GM18870 (cell line): Measurements from ENCODE around the gene CAPZB.

Experiments used
- ATAC-seq: cut with Tn5 transposase; IDR thresholded peaks from one replicate; pipeline ENCODE4 v1.9.1; 2021; ENCODE audit warnings: moderate library complexity; ENCODE audit not compliant: unreplicated experiment

CAPZB gene

DNA sequence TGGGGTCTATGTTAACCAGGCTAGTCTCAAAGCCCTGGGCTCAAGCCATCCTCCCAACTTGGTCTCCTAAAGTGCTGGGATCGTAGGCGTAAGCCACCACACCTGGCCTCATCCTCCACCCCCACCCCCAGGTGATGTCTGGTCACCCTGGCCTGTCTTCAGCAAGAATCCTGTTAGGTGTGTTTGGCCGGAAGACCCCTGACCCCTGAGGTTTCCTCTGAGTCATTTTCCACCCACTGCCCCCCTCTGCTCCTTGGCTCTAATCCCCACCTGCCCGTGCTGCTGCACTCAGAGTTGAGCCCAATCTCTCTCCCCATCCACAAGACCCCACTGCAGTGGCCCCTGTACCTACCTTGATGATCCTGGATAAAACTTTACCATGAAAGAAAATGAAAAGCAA lies 148.1 kb downstream of the CAPZB start:
- no peak for ATAC-seq

GRCh38 chr1:19336543-19336942 lies 148.8 kb downstream of the CAPZB start:
- no peak for ATAC-seq

DNA sequence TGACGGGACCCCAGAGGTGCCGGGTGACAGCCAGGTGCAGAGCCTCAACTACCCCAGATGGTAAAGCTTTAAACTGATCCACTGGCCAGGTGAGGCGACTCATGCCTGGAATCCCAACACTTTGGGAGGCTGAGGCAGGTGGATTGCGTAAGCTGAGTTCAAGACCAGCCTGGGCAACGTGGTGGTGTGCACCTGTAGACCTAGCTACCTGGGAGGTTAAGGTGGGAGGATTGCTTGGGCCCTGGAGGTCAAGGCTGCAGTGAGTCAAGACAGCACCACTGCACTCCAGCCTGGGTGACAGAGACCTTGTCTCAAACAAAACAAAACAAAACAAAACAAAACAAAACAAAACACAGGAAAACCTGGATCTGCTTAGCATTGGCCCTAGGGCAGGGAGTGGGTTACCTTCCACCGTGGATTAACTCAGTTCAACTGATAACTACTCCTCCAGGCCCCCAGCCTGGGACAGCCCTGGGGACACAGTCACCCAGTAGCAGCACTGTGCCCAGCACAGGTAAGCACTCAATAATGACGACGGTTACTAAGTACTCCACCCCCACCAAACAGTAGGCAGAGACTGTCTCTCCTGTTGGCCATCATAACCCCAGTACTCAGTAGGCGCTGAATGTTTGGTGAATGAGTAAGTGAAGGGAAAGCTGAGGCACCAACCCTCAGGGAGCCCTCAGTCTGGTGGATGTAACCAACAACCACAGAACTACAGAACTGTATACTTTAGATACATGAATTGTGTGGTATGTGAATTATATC lies 151.6 kb downstream of the CAPZB start:
- no peak for ATAC-seq

- ATAC-seq = no peak
These were observed 152.5 kb downstream of the CAPZB start for GRCh38 chr1:19332832-19333231.

GRCh38 chr1:19331262-19331878 lies 154.0 kb downstream of the CAPZB start:
- ATAC-seq = no peak

- no peak for ATAC-seq
These were observed 154.7 kb downstream of the CAPZB start for GRCh38 chr1:19330449-19331135.

GRCh38 chr1:19329611-19330010 lies 155.7 kb downstream of the CAPZB start:
- no peak for ATAC-seq

DNA sequence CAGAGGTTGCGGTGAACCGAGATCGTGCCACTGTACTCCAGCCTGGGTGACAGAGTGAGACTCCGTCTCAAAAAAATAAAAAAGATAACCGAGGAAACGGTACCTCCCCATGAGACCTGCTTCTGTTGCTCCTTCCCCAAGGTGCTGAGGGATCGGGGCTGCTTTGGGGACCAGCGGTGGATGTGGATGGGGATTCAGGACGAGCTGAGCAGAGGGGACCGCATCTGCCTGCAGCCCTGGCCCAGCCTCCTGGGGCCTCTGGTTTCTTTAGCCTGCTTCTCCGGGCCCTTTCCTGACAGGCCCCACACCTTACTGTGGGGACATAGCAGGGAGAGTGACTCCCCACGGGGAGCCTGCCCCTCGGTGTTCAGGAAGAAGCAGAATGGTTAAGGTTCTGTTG lies 156.2 kb downstream of the CAPZB start:
- ATAC-seq = no peak

DNA sequence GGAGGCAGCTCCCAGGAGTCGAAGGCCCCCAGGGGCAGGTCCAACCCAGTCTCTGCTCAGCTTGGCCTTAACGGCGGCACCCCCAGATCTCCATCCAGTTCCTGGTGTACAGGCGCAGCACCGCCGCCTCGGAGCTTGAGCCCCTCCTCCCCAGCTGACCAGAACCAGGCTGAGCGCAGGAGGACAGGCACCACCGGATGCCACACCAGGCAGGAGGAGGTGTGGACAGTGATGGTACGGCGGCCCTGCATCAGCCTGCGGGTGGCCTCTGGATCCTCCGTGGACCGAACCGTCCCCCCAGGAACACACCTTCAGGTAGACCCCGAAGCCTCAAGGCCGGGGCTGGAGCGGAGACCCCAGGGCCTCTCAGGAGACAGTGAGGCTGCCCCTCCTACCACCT lies 156.9 kb downstream of the CAPZB start:
- ATAC-seq = no peak

DNA sequence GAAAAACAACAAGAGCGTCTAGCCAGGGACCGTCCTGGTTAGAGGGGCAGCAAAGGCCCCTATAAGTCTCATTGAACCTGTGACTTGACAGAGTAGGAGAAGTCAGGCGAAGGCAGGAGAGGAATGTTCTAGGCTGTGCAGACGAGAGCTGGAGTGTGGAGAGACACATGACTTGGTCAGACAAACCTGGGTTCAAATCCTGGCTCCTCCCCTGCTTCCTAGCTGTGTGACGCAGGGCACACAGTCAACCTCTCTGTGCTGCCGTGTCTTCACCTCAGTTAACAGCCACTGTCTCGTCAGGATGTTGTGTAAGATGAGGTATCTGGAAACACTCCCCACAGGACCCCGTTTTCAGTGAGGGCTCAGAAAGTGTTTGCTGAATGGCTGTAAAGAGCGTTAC lies 157.6 kb downstream of the CAPZB start:
- ATAC-seq = no peak

- no peak for ATAC-seq
These were observed 158.0 kb downstream of the CAPZB start for GRCh38 chr1:19327301-19327700.

DNA sequence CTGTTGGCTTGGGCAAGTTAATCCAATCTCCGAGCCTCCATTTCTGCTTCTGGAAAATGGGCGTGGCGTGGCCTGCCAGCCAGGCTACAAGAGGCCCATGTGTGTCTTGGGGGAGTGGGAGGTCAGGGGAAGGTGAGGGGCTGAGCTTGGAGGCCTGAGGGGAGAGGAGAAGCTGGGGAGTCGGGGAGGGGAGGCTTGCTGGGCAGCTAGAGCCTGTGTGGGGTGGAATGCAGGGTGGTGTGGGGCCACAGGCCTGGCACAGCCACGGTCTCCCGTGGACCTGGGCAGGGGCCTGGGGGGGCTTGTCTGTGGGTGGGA lies 158.6 kb downstream of the CAPZB start:
- no peak for ATAC-seq

GRCh38 chr1:19325958-19326747 lies 159.2 kb downstream of the CAPZB start:
- ATAC-seq = no peak

GRCh38 chr1:19325368-19325957 lies 159.9 kb downstream of the CAPZB start:
- no peak for ATAC-seq

DNA sequence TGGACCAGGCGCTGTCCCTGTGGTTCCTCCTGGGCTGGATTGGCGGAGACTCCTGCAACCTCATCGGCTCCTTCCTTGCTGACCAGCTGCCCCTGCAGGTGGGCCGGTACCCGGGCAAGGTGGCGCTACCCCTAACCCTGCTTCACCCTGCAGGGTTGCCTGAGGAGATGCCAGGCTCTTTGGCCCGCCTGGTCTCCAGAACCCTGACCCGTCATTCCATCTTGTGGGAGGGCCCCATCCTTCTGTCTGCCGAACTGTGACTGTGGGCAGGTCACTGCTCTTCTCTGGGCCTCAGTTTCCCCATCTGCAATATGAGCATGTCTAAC lies 160.7 kb downstream of the CAPZB start:
- no peak for ATAC-seq

- ATAC-seq = no peak
These were observed 161.2 kb downstream of the CAPZB start for GRCh38 chr1:19323987-19324664.

DNA sequence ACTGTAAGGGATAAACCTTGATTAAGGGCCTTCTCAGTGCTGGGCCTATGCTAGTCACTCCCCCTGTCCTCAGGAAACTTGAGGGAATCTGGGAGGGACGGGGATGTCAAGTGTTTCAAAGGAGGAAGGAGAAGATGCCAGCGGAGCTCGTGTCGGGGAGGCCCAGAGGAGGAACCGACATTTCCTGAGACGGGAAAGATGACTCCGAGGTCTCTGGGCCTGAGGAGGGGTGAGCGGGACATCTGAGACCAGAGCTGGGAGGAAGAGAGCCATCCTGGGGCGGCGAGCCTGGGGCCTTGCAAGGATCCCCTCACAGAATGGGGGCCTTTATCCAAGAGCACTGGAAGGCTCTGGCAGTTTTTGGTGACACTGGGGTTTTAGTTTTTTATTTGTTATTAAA lies 162.9 kb downstream of the CAPZB start:
- no peak for ATAC-seq

- no peak for ATAC-seq
These were observed 164.3 kb downstream of the CAPZB start for GRCh38 chr1:19321071-19321470.

GRCh38 chr1:19319196-19319595 lies 166.1 kb downstream of the CAPZB start:
- ATAC-seq = no peak

DNA sequence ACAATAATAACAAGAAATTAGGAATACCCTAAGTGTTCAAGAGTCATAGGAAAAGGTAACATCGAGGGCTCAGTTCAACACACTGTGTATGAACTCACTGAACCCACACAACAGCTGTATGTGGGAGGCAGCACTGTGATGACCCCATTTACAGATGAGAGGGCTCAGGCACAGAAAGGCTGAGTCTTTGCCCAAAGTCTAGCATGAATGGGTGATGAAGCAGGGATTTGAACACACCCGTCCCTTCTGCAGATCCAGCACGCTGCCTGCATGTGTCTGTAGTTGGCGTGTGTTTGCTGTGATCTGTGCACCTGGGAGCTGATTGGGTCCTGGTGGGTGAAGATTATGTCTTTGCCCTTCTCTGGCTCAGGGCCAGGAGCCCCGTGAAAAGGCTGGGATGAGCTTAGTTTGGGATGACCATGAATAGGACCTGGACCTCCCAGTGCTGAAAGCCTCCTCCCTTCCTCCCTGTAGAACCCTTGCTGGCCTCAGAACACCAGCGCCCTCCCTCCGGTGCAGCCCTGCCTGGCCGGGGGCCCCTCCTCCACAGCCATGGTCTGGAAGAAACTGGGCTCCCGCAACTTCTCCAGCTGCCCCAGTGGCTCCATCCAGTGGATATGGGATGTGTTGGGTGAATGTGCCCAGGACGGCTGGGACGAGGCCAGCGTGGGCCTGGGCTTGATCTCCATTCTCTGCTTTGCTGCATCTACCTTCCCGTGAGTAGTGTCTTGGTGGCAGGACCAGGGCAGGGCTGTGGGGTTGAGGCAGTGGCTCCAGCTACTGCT lies 168.0 kb downstream of the CAPZB start:
- no peak for ATAC-seq
